Hematopoietic multipotent progenitor cell treated with erythropoietin and hydrocortisone succinate and interleukin-3 and kit ligand, for 4 days (in vitro differentiated cells): ENCODE results near the gene CPSF4.
A peak's percentile ranks its signal among the peaks of the same experiment; 100 is the strongest.

Experiments used
- DNase-seq: peaks from one replicate; pipeline ENCODE4 v3.0.0-alpha.2; 2015

CPSF4 gene

GRCh38 chr7:99449326-99449725 is 10.6 kb downstream of the CPSF4 start:
- DNase-seq = no peak

DNA sequence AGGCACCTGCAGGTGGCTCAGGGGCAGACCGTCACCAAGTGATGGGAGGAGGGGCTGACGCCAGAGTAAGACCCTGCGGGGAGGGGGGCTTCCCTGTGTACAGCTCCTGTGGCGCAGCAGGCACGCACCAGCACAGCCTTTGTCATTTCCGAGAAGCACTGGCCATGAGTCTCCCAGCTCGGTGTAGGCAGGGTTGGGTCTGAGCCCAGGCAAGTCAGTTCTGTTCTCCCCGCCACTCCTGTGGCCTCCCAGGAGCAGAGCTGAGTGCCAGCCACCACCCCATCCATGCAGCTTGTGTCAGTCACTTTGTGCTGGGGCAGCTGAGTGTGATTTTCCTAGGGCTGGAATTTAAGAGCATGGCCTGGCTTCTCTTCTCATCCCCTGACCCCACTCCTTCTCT is 13.2 kb downstream of the CPSF4 start:
- DNase-seq = no peak

DNA sequence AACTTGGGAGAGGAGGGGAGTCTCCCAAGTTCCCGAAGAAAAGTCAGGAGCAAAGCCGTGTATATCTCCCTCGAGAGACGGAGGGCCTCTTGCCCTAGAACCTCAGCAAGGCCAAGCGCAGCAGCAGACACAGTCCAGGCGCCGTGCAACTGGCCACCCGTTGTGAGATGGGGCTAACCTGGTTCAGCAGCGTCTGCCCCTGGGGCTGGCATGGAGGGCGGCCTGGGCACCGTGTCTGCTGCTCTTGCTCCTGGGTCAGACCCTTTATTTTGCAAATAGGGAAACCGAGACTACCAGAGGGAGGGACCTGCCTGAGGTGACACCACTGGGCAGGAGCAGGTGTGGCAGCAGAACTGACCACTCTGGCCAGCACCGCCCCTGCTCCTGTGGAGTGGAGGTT is 13.8 kb downstream of the CPSF4 start:
- no peak for DNase-seq

DNA sequence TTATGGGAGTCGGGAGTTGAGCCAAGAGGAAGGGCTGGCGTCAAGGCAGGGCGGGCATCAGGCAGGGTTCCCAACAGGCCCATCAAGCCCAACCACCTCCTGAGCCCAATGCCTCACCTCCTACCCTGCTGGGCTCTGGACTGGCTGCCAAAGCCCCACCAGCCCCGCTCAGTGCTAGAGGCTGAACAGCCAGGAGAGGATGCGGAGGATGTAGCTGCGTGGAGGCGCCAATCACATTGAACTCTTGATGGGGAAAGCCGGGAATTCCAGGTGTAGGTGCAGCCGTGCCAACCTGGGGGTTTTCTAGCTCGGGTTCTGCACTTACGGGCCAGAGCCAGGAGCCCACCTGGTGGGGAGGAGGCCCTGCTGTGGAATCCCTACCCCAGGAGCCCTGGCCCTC is 14.4 kb downstream of the CPSF4 start:
- DNase-seq = no peak

- no peak for DNase-seq
Observed at GRCh38 chr7:99455874-99456273, 17.1 kb downstream of the CPSF4 start.

- no peak for DNase-seq
Observed at GRCh38 chr7:99456288-99456687, 17.5 kb downstream of the CPSF4 start.

- no peak for DNase-seq
Observed at GRCh38 chr7:99457050-99457649, 18.4 kb downstream of the CPSF4 start.

DNA sequence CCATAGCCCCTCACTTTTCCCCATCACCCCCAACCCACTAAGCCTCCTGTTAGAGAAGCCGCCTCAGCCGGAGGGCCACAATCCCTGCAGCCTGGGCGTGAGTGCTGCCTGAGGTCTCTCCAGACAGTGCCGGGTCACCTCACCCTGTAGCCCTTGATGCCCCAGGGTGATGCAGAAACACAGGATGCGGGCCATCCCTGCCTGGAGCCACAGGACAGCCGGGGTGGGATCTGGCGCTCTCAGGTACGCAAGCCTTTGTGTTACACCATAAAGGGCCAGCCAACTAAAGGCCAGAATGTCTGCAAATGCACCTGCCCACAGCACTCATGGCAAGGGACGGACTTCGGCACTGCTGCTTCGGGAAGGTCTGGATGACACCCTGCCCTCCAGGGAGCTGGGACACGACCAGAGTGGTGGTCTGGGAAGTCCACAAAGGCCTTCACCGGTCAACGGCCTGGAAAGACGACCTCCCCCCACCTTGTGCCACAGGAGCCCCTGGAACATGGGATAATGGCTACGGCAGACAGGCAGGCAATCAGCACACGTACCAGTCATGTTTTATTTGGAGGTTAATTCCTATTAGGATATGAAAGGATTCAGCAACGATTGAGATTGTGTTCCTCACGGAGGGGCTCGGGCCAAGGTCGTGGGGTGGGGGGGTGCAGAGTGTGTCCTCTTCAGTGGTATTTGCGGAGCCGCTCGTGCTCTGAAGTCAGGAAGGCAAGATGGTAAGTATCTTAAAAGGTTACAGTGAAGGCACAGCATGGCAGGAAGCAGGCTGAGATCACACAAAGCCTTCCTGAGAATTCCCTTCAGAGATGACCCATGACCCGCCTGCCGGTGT is 19.1 kb downstream of the CPSF4 start:
- DNase-seq = no peak

DNA sequence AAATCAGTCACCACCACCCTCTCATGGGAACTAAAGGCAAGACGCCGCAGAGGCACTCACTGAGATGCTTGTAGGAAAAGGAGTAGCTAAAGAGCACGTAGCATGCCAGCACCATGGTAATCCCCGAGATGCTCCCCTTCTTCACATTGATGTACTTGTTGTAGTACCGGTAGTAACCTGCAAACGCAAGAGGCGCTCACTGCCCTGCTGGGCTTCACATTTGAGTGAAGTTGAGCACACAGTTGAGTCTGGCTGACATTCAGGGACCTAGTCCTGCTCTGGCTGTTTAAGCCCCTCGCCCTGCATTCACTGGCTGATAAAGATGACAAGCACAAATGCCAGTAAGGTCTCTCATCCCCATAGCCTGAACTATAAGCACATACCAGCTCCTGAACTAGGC is 20.3 kb downstream of the CPSF4 start:
- DNase-seq = peak; percentile 75

GRCh38 chr7:99460651-99461050 is 21.9 kb downstream of the CPSF4 start:
- no peak for DNase-seq

DNA sequence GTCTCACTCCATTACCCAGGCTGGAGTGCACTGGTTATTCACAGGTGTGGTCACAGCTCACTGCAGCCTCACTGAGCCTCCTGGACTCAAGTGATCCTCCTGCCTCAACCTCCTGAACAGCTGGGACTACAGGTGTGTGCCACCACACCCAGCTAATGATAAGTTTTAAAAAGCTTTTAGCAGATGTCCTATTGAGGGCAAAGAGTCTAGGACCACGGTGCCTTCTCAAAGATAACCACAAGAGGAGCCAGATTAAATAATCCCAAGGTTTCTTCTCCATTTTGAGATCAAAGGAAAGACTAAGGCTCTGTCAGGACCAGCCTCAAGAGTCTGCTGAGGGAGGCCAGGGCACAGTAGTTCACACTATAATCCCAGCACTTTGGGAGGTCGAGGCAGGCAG is 22.5 kb downstream of the CPSF4 start:
- DNase-seq = peak; percentile 49

- peak; percentile 20 for DNase-seq
Observed at GRCh38 chr7:99465421-99465768, 26.7 kb downstream of the CPSF4 start.

DNA sequence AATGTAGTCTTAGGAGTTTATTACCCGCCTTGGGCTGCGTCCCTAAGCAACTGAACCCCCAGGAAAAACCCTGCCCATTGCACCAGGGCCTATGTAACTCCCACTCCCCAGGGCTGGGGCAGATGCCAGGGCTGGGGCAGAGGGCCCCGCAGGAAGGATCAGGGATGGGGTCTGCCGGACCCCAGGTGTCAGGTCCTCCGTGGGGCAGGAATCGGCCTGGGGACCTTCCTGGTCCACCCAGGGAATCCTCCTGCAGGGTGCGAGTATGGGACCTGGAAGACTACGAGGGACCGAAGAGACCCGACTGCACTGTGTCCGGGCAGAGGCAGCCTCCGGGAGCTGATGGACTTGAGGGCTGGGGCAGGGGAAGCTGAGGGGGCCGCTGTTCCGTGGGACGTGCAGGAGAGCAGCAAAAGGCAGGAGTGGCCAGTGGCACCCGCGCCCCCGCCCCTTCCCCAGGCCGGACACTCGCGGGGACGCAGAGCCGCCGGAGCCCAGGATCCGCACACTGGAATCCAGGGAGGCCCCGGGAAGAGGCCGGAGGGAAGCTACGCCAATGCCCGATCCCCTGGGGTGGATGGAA is 29.7 kb downstream of the CPSF4 start:
- no peak for DNase-seq

DNA sequence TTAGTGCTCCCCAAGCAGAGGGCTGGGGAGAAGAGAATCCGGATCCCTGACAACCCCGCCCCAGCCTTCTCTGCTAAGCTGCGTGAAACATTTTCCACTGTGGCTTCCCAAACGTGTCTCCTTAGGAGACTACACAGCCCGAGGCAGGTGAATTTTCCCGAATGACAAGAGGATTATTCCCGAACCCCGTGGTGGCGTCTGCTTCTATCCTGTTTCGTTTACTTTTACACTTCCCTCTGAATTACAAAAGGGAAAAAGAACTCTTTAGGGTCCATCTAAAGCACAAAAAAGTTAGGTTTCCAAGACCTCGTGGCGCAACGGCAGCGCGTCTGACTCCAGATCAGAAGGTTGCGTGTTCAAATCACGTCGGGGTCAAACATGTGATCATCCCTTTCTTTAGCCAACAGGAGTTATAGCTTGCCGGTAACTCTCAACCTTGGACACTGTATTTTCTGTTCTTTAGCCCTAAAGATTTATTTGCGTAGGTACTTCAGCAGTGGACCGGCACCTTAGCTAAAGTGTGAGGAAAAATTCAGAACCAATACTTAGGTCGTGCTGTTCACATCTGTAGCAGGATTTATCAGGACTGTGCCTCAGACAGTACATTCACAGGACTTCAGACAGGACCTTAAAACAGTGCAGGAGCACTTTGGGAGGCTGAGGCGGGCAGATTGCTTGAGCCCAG is 30.8 kb downstream of the CPSF4 start:
- DNase-seq = no peak

DNA sequence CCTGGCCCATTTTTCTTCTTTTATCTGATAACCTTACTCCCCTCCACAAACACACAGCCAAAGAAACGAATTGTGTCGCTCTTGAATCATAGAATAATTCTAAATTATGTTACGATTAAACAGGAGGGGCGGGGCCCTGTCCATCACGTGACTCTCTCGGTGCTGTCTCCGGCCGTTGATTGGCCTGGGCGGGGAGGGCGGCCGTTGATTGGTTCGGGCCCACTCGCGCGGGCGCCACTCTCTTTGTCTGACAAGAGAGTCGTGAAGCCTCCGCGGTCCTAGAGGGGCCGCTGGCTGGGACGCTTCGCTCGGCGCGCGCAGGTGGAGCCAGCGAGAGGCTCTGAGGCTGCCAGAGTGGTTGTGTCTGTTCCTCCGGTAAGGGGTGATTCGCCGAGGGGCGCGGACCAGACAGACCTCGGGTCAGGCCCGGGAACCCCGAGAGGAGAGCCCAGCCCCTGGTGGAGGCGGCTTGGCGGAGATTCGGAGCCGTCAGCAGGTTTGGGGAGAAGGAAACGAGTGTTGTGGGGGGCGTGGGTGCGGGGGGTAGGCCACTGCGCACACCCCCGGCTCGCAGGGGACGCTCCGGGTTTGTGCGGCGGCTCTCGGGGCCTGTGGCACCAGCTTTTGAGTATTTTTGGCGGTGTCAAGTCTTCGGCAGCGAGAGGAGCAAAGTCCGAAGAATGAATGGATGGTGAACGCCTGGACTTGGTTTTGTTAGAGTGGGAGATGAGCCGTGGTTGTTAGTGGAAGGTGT is 34.0 kb downstream of the CPSF4 start, which contains the start of gene ZNF789:
TSS of gene ZNF789 (plus strand) at position 330 of the 754 bp plus-strand sequence. CDS start 3,567 bp downstream, outside the sequence.
- peak; percentile 99 for DNase-seq

DNA sequence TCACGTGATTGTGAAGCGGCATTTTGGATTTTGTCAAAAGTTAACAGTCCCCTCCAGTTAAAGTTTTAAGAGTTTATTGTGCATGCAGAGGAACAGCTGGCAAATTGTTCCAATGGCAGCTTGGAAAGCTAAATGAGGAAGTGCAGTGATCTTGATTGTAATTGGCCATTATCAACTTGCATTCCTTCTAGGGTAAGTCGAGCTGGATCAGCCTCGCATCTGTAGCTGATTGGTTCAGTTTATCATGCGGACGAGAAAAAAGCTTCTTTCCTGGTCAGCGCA is 34.5 kb downstream of the CPSF4 start:
- peak; percentile 93 for DNase-seq

DNA sequence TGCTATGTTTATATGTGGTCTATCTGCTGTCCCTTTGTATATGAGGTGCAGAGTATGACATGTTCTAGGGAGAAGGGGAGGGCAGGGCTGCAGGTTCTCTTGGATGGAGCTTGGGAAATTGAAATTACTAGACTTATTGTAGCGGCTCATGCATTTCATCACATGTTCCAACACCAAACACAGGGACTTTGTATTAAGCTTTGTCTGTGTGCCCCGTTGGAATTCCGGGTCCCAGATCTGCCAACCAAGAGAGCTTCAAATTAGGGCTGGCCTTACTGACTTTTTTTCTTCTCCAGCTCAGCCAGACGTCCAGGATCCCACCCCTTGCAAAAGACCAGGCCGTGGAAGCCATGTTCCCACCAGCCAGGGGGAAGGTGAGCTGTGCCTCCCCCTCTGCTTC is 37.4 kb downstream of the CPSF4 start:
- DNase-seq = no peak

- peak; percentile 57 for DNase-seq
Observed at GRCh38 chr7:99478464-99479440, 40.0 kb downstream of the CPSF4 start.

GRCh38 chr7:99485094-99485493 is 46.4 kb downstream of the CPSF4 start:
- no peak for DNase-seq

DNA sequence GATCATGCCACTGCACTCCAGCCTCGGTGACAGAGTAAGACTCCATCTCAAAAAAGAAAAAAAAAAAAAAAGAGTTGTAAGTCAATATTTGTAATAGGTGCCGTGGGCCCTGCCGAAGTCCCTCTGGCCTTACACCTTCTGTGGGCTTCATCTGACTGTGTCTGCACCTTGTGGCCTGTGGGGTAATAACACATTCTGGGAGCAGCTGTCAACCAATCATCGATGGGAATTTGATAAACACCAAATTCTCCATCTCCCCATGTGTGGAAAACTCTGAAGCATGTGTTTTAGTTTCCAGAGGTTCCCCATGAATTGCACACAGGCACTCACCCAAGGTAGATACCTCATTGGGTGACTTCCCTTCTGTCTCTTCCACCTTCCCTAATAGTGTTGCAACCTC is 50.5 kb downstream of the CPSF4 start:
- DNase-seq = peak; percentile 47

DNA sequence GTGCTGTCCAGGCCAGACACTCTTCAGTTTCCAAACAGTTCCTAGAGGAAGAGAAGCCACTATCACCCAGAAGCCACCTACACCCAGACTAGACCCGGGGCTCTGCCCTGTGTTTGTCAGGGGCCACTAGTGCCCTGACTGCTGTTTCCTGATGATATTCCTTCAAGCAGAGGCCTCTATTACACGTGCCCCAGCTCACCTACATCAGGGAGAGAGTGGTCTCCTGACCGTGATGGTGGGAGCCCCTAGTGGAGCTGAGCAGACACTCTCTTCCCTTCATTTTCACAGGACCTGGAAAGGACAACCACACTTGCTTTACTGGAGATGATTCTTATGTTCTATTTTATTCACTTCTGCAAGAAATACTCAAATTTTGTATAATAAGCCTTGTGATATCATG is 52.1 kb downstream of the CPSF4 start:
- no peak for DNase-seq

DNA sequence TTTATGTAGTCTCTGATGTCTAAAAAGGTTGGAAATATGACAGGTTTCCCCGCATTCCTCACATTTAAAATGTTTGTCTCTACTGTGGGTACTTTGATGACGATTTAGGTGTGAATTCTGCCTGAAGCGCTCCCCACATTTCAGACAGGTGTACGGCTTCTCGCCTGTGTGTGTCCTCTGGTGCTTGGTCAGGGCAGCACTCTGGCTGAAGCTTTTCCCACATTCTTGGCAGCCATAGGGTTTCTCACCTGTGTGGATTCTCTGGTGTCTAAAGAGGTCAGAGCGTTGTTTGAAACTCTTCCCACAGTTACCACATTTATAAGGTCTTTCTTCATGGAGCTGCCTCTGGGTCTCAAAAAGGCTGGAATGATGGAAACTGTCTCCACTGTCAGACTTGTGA is 55.1 kb downstream of the CPSF4 start:
- DNase-seq = no peak
